OCI-LY7 (cell line): ENCODE results near the gene MYH2. TPM values are rescaled to one million over a fixed set of nuclear protein-coding genes. Genes with fewer than 3 reads are reported as not detected.

Source experiments
- Bru-seq: library from RNA; stranded (reverse); fragments of 400-500 nt; gene quantifications from one replicate; lab custom pipeline; 2021; lab: Mats Ljungman, UMichigan
- BruChase-seq, 2 experiments: library from RNA; stranded (reverse); fragments of 400-500 nt; gene quantifications; one replicate each; lab custom pipeline; 2021; lab: Mats Ljungman, UMichigan
- BruUV-seq: library from RNA; stranded (reverse); fragments of 400-500 nt; replicated peaks from 2 replicates; lab custom pipeline; 2021; lab: Mats Ljungman, UMichigan
- CTCF ChIA-PET: fragments of 300-600 bp; sonication (Branson Sonifier 250); formaldehyde crosslinking; loops from one replicate; lab custom pipeline; 2022; ENCODE audit warnings: antibody characterized with exemption; ENCODE audit not compliant: unreplicated experiment; lab: Charles Lee
- POLR2A ChIA-PET: fragments of 300-600 bp; sonication (Branson Sonifier 250); formaldehyde crosslinking; loops from one replicate; lab custom pipeline; 2022; ENCODE audit warnings: antibody characterized with exemption; lab: Charles Lee
- DNase-seq: peaks from one replicate; pipeline ENCODE4 v3.0.0-alpha.2; 2015; ENCODE audit warnings: low spot score
- H2AFZ ChIP-seq: fragments of 200-600 bp; sonication (generic), shearing (Covaris generic); 2 replicates; pipeline ENCODE4 v1.6.1; 2014; ENCODE audit warnings: mild to moderate bottlenecking, antibody characterized with exemption, low read length, moderate library complexity
- H3K27ac ChIP-seq: fragments of 200-600 bp; sonication (generic); 2 replicates; pipeline ENCODE4 v1.5.1; 2014; ENCODE audit warnings: mixed run types, low read depth, mild to moderate bottlenecking, moderate library complexity, low read length, inconsistent platforms; ENCODE audit not compliant: poor library complexity, severe bottlenecking
- H3K36me3 ChIP-seq: fragments of 200-600 bp; sonication (generic); 2 replicates; pipeline ENCODE4 v1.6.1; 2014; ENCODE audit warnings: mild to moderate bottlenecking, antibody characterized with exemption, low read length, moderate library complexity, mixed read lengths; ENCODE audit not compliant: insufficient read depth
- H3K4me1 ChIP-seq: fragments of 200-600 bp; sonication (generic); 2 replicates; pipeline ENCODE4 v1.5.1; 2014; ENCODE audit warnings: mild to moderate bottlenecking, low read length; ENCODE audit not compliant: insufficient read depth, poor library complexity, severe bottlenecking
- H3K4me2 ChIP-seq: fragments of 200-600 bp; sonication (generic); 2 replicates; pipeline ENCODE4 v1.6.1; 2014; ENCODE audit warnings: mild to moderate bottlenecking, low read length
- H3K4me3 ChIP-seq: fragments of 200-600 bp; sonication (generic); 2 replicates; pipeline ENCODE4 v1.5.1; 2014; ENCODE audit warnings: mild to moderate bottlenecking, low read depth, low read length; ENCODE audit not compliant: poor library complexity, severe bottlenecking
- H3K79me2 ChIP-seq: fragments of 200-600 bp; sonication (generic); 2 replicates; pipeline ENCODE4 v1.6.1; 2016; ENCODE audit warnings: low read depth, mild to moderate bottlenecking, low read length, moderate library complexity, mixed read lengths; ENCODE audit not compliant: insufficient read depth
- H3K9me2 ChIP-seq: fragments of 200-600 bp; sonication (generic); 2 replicates; pipeline ENCODE4 v1.6.1; 2016; ENCODE audit warnings: mild to moderate bottlenecking, low read length, mixed read lengths; ENCODE audit not compliant: insufficient read depth
- H3K9me3 ChIP-seq: fragments of 200-600 bp; sonication (generic); 2 replicates; pipeline ENCODE4 v1.6.1; 2014; ENCODE audit warnings: mild to moderate bottlenecking, mixed run types, low read length, mixed read lengths
- H4K20me1 ChIP-seq: fragments of 200-600 bp; sonication (generic); 2 replicates; pipeline ENCODE4 v1.6.1; 2014; ENCODE audit warnings: mild to moderate bottlenecking, antibody characterized with exemption, low read length, moderate library complexity, mixed read lengths; ENCODE audit not compliant: insufficient read depth
- EZH2phosphoT487 ChIP-seq: fragments of 200-600 bp; sonication (generic); IDR thresholded peaks from 2 replicates; pipeline ENCODE4 v1.6.1; 2018; ENCODE audit warnings: low read depth, borderline replicate concordance, mild to moderate bottlenecking, mixed run types, antibody characterized with exemption, low read length, moderate library complexity, mixed read lengths
- intact Hi-C: fragments of 100-400 bp; cut with micrococcal nuclease; formaldehyde crosslinking; loops from one replicate; pipeline ENCODE4 v1.10.0; 2022; ENCODE audit not compliant: unreplicated experiment
- long read RNA-seq: library from polyadenylated mRNA; stranded (forward); transcript quantifications from one replicate; pipeline ENCODE4 v2.0.0, GENCODE V29; 2022
- total RNA-seq, 2 experiments: library from RNA; depleted of rRNA in 1 of 2; stranded (reverse); fragments of >200 nt in 1 of 2; shearing (Covaris generic) in 1 of 2; gene quantifications; 2 replicates each; pipeline ENCODE4 v1.2.3, GENCODE V29; 2014 to 2022
- TF ChIP-seq, protein P1 (sequence below): fragments of 200-600 bp; sonication (generic); conservative IDR thresholded peaks from 2 replicates; pipeline ENCODE4 v1.5.1; 2014; ENCODE audit warnings: mild to moderate bottlenecking, antibody characterized with exemption, low read length, moderate library complexity, mixed read lengths

The MYH2 gene
- total RNA-seq (2014; rRNA removed; shearing (Covaris generic)) (not detected in 2 replicates), total RNA-seq (2022) (not detected in 2 replicates), Bru-seq, nascent RNA (not detected), BruChase-seq, experiment 1, labeled RNA remaining after a 6-hour chase (not detected), BruChase-seq, experiment 2, labeled RNA remaining after a 2-hour chase (not detected)
- long read RNA-seq, result 0 reads

DNA sequence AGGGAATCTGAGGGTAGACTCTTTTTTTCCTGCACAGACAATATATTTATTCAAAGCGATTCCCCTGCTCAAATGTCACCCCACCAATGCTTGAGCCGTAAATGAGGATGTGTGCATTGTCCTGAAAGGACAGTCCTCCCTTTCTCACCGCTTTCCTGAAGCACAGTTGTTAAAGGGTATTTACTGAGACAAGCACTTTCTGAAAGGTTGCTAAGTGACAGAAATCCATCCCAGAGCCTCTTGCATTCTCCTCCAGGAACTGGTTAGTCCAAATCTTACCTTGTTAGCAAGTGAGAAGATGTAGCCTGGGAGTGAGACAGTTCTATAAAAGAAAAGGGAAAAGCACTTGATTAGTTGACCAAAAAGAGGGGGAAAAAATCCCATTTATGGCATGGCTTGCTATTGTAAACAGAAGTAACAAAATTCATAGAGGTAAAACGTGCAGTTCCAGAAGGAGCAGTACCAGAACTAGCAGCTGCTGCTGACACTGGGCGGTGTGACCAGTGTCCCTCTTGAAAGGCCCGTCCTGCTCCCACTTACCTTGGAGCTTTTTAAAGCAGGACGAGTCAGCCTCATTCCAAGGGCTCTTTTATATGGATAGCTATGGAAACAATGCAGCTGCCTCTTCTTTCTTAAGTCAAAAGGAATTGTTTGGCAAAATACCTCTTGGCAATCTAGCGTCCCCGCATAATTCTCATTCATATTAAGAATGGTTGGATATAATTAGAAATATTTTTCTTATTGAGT, at the start of gene MYH2:
Gene MYH2, minus strand, starts transcription at position 563 of the 747 bp plus-strand sequence. CDS start 1,738 bp downstream, outside the sequence.
- CTCF ChIA-PET, result no interaction called here
- POLR2A ChIA-PET, result no interaction called here
- Histone ChIP-seq H2AFZ (no peak within 1 kb of the TSS), H3K4me1 (no peaks in the 10 kb centered on the region), H3K4me3 (no peak within 1 kb of the TSS), H3K36me3 (no peaks in the 10 kb centered on the region), H3K79me2 (no peaks in the 10 kb centered on the region), H3K9me3 (no peaks in the 10 kb centered on the region), H3K27ac (no peak within 1 kb of the TSS), H3K9me2 (no peaks in the 10 kb centered on the region), H4K20me1 (no peaks in the 10 kb centered on the region), H3K4me2 (no peak within 1 kb of the TSS)
- DNase-seq, result no peak
- no TSS peak for BruUV-seq
- TF ChIP-seq, protein P1, sequence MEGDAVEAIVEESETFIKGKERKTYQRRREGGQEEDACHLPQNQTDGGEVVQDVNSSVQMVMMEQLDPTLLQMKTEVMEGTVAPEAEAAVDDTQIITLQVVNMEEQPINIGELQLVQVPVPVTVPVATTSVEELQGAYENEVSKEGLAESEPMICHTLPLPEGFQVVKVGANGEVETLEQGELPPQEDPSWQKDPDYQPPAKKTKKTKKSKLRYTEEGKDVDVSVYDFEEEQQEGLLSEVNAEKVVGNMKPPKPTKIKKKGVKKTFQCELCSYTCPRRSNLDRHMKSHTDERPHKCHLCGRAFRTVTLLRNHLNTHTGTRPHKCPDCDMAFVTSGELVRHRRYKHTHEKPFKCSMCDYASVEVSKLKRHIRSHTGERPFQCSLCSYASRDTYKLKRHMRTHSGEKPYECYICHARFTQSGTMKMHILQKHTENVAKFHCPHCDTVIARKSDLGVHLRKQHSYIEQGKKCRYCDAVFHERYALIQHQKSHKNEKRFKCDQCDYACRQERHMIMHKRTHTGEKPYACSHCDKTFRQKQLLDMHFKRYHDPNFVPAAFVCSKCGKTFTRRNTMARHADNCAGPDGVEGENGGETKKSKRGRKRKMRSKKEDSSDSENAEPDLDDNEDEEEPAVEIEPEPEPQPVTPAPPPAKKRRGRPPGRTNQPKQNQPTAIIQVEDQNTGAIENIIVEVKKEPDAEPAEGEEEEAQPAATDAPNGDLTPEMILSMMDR, result no peak
- TF ChIP-seq EZH2phosphoT487, result no peak
- intact Hi-C loops, result no loop called here

DNA sequence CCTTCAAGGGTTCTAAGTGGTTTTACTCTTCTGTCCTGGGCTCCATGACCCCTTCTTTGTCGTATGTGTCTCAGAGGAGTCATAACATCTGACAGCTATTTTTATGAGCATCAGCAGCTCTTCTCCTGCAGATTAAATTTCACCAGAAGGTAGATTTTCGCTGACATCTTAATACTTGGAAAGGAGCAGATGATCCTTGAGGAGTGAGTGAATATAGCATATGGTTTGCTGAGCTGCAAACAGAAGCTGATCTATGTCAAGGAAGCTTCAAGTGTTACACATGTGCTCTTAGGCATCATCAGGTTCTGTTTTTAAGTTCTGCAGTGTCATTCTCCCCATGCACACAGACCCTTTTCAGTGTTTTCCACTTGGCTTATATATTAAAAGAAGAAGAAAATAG, 49.2 kb upstream of the MYH2 start:
- Histone ChIP-seq H3K4me2 (no peak overlapping the region), H2AFZ (no peak overlapping the region), H3K4me1 (no peaks in the 10 kb centered on the region), H3K9me2 (no peaks in the 10 kb centered on the region), H4K20me1 (no peaks in the 10 kb centered on the region), H3K79me2 (no peaks in the 10 kb centered on the region), H3K9me3 (no peaks in the 10 kb centered on the region), H3K27ac (no peak overlapping the region), H3K36me3 (no peaks in the 10 kb centered on the region), H3K4me3 (no peak overlapping the region)
- no peak for TF ChIP-seq EZH2phosphoT487
- TF ChIP-seq, protein P1, result no peak
- ChIA-PET POLR2A (no interaction called here), CTCF (no interaction called here)
- intact Hi-C loops, result no loop called here
- no peak for DNase-seq
- BruUV-seq, result no TSS peak
